HG02623 (cell line): Measurements from ENCODE around the gene PTGES.

ENCODE experiments used
- ATAC-seq: cut with Tn5 transposase; IDR thresholded peaks from one replicate; pipeline ENCODE4 v1.9.1; 2021; ENCODE audit warnings: moderate library complexity; ENCODE audit not compliant: unreplicated experiment

The PTGES gene

GRCh38 chr9:129696944-129697655 is 55.7 kb downstream of the PTGES start:
- no peak for ATAC-seq

- ATAC-seq = no peak
Observed at GRCh38 chr9:129695870-129696269, 57.0 kb downstream of the PTGES start.

- no peak for ATAC-seq
Observed at GRCh38 chr9:129694243-129694646, 58.6 kb downstream of the PTGES start.

- ATAC-seq = no peak
Observed at GRCh38 chr9:129693741-129694140, 59.1 kb downstream of the PTGES start.

GRCh38 chr9:129692534-129692933 is 60.3 kb downstream of the PTGES start:
- ATAC-seq = no peak
